Urinary bladder (tissue), 4 donors: ENCODE results near the gene CHORDC1. TPM values are rescaled to one million over a fixed set of nuclear protein-coding genes. Genes with fewer than 3 reads are reported as not detected.
"Not testable (repeated sequence)": the region's sequence is repeated elsewhere in the genome, so short reads cannot be mapped to it uniquely, and the experiment has no call there.

Experiments used
- DNase-seq: peaks from one replicate; pipeline ENCODE4 v3.0.0-alpha.2; 2015; ENCODE audit errors: extremely low spot score
- H3K27ac ChIP-seq: one replicate; pipeline ENCODE4 v1.5.1; 2013; ENCODE audit warnings: low read depth, mild to moderate bottlenecking, moderate library complexity
- H3K36me3 ChIP-seq: one replicate; pipeline ENCODE4 v1.6.1; 2013; ENCODE audit warnings: mild to moderate bottlenecking, moderate library complexity; ENCODE audit not compliant: insufficient read depth
- H3K4me1 ChIP-seq: one replicate; pipeline ENCODE4 v1.6.1; 2013; ENCODE audit warnings: mild to moderate bottlenecking, moderate library complexity; ENCODE audit not compliant: insufficient read depth
- H3K4me3 ChIP-seq: one replicate; pipeline ENCODE4 v1.5.1; 2013; ENCODE audit warnings: low read depth, low read length
- WGBS: extraction: QIAGEN DNeasy Blood & Tissue Kit; methylation state at CpG from one replicate; pipeline ENCODE4 v1.1.7; 2013; 5-methylcytosine and 5-hydroxymethylcytosine counted together
- polyA plus RNA-seq: library from polyadenylated mRNA; stranded (reverse); fragments of 200-250 nt; gene quantifications from one replicate; pipeline ENCODE4 v1.2.3, GENCODE V29; 2013
- total RNA-seq: library from RNA; depleted of rRNA; stranded (reverse); fragments of >200 nt; gene quantifications from one replicate; pipeline ENCODE4 v1.2.3, GENCODE V29; 2014
- donor health status: healthy with polysubstance abuse.
- donor health status: healthy.

The CHORDC1 gene
- total RNA-seq (50.1 TPM), polyA plus RNA-seq (24.0 TPM)

DNA sequence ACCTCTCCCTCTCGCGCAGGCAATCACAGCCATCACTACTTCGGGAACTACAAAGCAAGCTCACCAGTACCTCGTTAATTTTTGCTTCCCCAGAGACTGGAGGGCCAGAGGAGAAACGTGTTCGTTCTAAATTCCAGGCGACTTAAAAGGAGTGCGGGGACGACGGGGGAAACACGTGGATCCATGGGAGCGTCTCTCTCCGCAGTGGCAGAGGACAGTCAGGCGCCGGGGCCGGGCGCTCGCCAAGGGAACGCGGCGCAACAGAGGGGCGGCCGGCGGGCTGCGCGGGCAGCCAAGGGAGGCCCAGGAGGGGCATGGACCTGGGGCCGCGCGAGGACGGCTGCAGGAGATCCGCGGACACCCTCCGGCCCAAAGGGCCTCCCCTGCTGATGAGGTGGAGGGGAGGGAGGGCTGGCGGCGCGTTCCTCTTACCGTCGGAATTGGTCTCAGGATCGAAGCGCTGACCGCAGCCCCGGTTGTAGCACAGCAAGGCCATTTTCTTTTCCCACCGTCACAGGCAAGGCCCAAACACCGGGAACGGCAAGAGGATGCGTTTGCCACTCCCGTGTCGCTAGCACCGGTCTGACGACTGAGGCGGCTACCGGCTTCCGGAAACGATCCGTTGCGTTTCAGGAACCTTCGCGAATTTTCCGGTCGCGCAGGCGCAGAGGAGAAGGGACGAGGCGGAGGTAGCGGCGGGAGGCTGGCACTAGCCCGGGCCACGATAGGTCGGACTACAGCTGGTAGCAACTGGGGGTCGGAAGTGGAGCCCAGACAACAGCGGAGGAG is at the start of gene CHORDC1:
Gene CHORDC1 (minus strand): TSS at position 591 of the 789 bp plus-strand sequence. CDS start 95 bp downstream, at position 496.
- H3K4me1 ChIP-seq = peaks cover 3% of the 10 kb centered on the region
- H3K27ac ChIP-seq = peak within 1 kb of the TSS; percentile 86
- WGBS = under 1% methylated on average over 71 of the region's 71 CpGs
- DNase-seq = peak; percentile 83
- H3K4me3 ChIP-seq = peak within 1 kb of the TSS; percentile 95
- no peaks in the 10 kb centered on the region for H3K36me3 ChIP-seq

DNA sequence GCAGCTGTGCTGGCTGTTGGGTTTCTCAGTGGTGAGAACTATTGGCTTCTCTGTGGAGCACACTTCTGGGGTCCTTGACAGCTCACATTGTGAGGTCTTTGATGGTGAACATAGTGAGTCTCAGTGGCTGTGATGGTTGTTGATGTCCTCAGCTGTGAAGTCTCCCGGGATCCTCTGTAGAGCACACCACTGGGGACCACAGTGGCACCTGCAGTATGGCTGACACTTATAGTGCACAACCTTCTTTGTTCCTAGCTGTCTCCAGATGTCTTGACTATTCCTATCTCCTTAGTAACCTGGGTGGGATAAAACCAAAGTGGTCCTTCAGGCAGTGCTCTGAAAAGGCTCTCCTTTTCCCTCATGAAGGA is 34.3 kb upstream of the CHORDC1 start:
- H3K4me1 ChIP-seq = no peaks in the 10 kb centered on the region
- 98% methylated on average over 1 of the region's 1 CpG for WGBS
- no peaks in the 10 kb centered on the region for H3K36me3 ChIP-seq
- no peak overlapping the region for H3K4me3 ChIP-seq
- no peak overlapping the region for H3K27ac ChIP-seq
- DNase-seq = no peak

DNA sequence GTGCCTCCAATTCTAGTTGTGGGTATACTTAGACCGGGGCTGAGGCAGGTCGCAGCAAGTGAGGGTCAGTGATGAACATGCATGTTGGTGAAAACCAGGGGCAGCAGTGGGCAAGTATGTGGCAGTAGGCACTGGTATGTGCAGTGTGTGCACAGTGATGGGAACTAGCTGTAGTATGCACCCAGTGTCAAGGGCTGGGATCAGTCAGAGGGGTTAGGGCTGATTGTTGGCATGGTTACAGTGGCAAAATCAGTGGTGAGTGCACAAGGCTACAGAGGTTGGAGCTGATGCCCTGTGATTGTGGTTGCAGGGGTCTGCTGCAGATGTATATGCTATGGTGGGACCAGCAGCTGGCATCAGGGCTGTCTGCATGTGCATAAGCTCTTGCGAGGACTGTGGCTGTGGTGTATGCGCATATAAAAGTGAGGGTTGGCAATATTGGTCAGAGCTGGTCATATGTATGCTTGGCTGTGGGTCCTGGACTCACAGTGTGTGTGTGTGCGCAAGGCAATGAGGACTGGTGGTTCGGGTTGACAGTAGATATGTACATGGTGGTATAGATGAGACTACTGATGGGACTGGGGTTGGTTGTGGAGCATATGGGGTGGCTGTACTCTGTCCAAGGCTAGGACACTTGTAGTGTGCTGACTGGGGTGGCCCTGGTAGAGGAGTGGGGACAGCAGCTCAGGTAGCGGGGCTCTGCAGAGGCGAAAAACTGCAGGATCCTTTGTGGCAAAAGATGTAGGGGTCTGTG is 33.7 kb upstream of the CHORDC1 start:
- no peak for DNase-seq
- no peak overlapping the region for H3K4me3 ChIP-seq
- WGBS = 92% methylated on average over 8 of the region's 8 CpGs
- H3K4me1 ChIP-seq = no peaks in the 10 kb centered on the region
- H3K36me3 ChIP-seq = no peaks in the 10 kb centered on the region
- no peak overlapping the region for H3K27ac ChIP-seq

- no peak for DNase-seq
- WGBS = 58% methylated on average over 2 of the region's 2 CpGs
- H3K4me1 ChIP-seq = no peaks in the 10 kb centered on the region
- H3K36me3 ChIP-seq = no peaks in the 10 kb centered on the region
- H3K4me3 ChIP-seq = no peak overlapping the region
- H3K27ac ChIP-seq = no peak overlapping the region
Measured at GRCh38 chr11:90254065-90254464, 31.2 kb upstream of the CHORDC1 start.

DNA sequence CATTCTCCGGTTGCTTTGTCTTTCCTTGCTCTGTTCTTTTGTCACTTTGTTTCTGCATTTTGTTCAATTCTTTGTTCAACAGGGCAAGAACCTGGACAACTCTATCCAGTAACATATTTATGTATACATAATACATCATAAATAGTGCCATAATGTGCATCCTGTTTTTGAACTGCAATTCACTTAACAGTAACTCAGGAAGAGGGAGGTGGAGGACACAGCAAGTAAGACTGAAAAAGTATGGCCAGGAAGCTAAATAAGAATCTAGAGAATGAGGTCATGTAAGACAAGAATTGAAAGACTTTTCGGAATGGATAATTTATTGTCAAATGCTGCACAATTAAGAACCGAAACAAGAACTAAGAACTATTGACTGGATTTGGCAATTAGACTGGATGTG is 29.2 kb upstream of the CHORDC1 start:
- H3K4me3 ChIP-seq = no peak overlapping the region
- H3K27ac ChIP-seq = no peak overlapping the region
- H3K4me1 ChIP-seq = no peaks in the 10 kb centered on the region
- no peaks in the 10 kb centered on the region for H3K36me3 ChIP-seq
- DNase-seq = no peak
- WGBS = 81% methylated on average over 3 of the region's 3 CpGs

DNA sequence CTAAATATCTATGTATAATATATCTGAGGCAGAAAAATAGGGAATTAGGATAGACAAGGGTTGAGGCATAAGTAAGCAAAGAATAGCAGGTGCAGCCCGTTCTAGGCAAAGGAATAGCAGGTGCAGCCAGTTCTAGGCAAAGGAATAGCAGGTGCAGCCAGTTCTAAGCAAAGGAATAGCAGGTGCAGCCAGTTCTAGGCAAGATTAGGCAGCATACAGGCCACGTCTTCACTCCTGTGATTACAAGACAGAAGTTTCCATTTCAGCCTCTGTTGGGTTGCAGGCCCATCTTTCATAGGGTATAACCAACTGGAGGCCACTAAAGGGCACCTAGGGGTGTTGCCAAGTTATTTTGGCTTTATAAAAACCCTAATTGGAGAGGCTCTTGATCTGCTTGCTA is 28.8 kb upstream of the CHORDC1 start:
- H3K4me3 ChIP-seq = no peak overlapping the region
- no peaks in the 10 kb centered on the region for H3K36me3 ChIP-seq
- no peak overlapping the region for H3K27ac ChIP-seq
- H3K4me1 ChIP-seq = no peaks in the 10 kb centered on the region
- DNase-seq = no peak
- 80% methylated on average over 2 of the region's 2 CpGs for WGBS

DNA sequence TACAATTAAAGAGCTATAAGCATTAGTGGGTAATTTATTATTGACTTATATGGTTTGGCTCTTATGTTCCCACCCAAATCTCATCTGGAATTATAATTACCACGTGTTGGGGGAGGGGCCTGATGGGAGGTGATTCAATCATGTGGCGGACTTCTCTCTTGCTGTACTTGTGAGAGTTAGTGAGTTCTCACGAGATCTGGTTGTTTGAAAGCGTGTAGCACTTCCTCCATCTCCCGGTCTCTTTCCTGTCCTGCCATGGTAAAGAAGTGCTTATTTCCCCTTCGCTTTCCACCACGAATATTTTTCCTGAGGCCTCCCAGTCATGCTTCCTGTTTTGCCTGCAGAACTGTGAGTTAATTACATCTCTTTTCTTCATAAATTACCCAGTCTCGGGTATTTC is 28.1 kb upstream of the CHORDC1 start:
- H3K27ac ChIP-seq = no peak overlapping the region
- H3K36me3 ChIP-seq = no peaks in the 10 kb centered on the region
- no peak for DNase-seq
- 69% methylated on average over 8 of the region's 8 CpGs for WGBS
- H3K4me1 ChIP-seq = no peaks in the 10 kb centered on the region
- no peak overlapping the region for H3K4me3 ChIP-seq

DNA sequence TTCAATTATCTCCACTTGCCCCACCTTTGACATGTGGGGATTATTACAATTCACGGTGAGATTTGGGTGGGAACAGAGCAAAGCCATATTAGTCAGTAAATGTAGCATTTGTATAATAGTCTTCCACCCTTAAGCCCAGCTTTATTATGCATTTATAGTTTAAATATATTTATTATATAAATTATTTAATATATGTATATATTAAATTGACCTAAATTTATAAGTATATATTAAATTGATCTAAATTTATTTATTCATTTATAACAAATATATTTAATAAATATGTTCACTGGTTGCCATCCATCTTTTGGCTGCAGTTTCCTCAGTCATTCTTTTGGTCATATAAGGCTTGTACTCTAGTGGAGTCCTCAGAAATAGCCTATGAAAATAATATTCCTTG is 23.6 kb upstream of the CHORDC1 start:
- DNase-seq = no peak
- 81% methylated on average over 1 of the region's 1 CpG for WGBS
- no peaks in the 10 kb centered on the region for H3K36me3 ChIP-seq
- no peaks in the 10 kb centered on the region for H3K4me1 ChIP-seq
- H3K27ac ChIP-seq = no peak overlapping the region
- no peak overlapping the region for H3K4me3 ChIP-seq

- WGBS = 95% methylated on average over 1 of the region's 1 CpG
- Histone ChIP-seq H3K4me1 (no peaks in the 10 kb centered on the region), H3K4me3 (no peak overlapping the region), H3K36me3 (no peaks in the 10 kb centered on the region), H3K27ac (no peak overlapping the region)
- DNase-seq = no peak
Measured at GRCh38 chr11:90243534-90243933, 20.7 kb upstream of the CHORDC1 start.

- Histone ChIP-seq H3K36me3 (no peaks in the 10 kb centered on the region), H3K27ac (no peak overlapping the region), H3K4me3 (no peak overlapping the region), H3K4me1 (no peaks in the 10 kb centered on the region)
- no peak for DNase-seq
- WGBS = 70% methylated on average over 7 of the region's 7 CpGs
Measured at GRCh38 chr11:90242894-90243416, 20.1 kb upstream of the CHORDC1 start.

DNA sequence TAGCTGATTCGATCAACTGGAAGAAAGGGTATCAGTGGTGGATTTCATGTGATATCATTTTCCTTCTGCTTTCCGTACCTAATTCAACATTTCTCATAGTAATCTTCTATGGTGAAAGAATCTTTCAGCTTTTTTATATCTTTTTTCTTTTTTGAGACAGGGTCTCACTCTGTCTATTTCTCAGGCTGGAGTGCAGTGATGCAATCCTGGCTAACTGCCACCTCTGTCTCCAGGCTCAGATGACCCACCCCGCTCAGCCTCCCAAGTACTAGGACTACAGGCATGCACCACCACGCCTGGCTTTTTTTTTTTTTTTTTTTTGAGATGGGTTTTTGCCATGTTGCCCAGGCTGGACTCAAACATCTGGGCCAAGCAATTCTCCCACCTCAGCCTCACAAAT is 18.6 kb upstream of the CHORDC1 start:
- 85% methylated on average over 4 of the region's 4 CpGs for WGBS
- no peak overlapping the region for H3K4me3 ChIP-seq
- H3K4me1 ChIP-seq = no peaks in the 10 kb centered on the region
- H3K27ac ChIP-seq = no peak overlapping the region
- DNase-seq = no peak
- no peaks in the 10 kb centered on the region for H3K36me3 ChIP-seq

GRCh38 chr11:90239967-90240636 is 17.3 kb upstream of the CHORDC1 start:
- not testable (repeated sequence) for H3K36me3 ChIP-seq, H3K4me3 ChIP-seq, H3K4me1 ChIP-seq, DNase-seq, H3K27ac ChIP-seq
- 85% methylated on average over 19 of the region's 20 CpGs for WGBS

DNA sequence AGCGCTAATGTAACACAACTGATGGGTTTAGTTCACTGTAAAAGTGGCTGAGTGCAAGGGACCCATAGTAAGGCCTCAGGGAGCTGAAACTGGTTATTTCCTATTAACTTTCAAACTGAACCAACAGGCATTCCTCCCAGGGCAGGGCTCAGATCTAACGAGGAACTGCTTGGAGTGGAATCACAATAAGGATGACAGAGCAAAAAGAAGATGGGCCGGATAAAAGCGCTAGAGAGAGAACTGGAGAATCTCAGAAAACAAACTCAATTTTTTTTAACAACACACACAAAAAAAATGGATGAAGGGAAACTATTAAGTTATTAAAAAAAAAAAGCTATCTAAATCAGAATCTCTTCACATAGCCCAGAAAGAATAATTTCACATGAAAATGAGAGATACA is 14.2 kb upstream of the CHORDC1 start:
- DNase-seq = no peak
- no peak overlapping the region for H3K27ac ChIP-seq
- H3K4me3 ChIP-seq = no peak overlapping the region
- no peaks in the 10 kb centered on the region for H3K4me1 ChIP-seq
- no peaks in the 10 kb centered on the region for H3K36me3 ChIP-seq
- WGBS = 88% methylated on average over 4 of the region's 4 CpGs
